Measurements from ENCODE around the gene CORO2A. TPM values are rescaled to one million over a fixed set of nuclear protein-coding genes. Genes with fewer than 3 reads are reported as not detected.

The CORO2A gene
- total RNA-seq, 1 experiment from 2014 or later = 32.5 TPM

GRCh38 chr9:98149422-98149821 lies 43.0 kb downstream of the CORO2A start:
- H3K27me3 Mint-ChIP-seq (ENCODE audit: low read depth) = no peaks in the 10 kb centered on the region
- ChIA-PET CTCF (no interaction called here), POLR2A (no interaction called here)
- DNase-seq (ENCODE audit: low spot score) (no peak), ATAC-seq (no peak)
- H3K9me3 Mint-ChIP-seq = no peaks in the 10 kb centered on the region
- TF ChIP-seq TCF7 (CRISPR knock-in tag; IDR thresholded peaks at IDR 0.05; ENCODE audit: low read depth) = no peak
- TF ChIP-seq SMAD3 (CRISPR knock-in tag; IDR thresholded peaks at IDR 0.05; ENCODE audit: borderline replicate concordance) = no peak
- no peak for TF ChIP-seq STAT6 (CRISPR knock-in tag; conservative IDR thresholded peaks at IDR 0.05; ENCODE audit: low read depth)
- no peak for TF ChIP-seq ZBTB43 (CRISPR knock-in tag; IDR thresholded peaks at IDR 0.05)
- TF ChIP-seq JUN (CRISPR knock-in tag; IDR thresholded peaks at IDR 0.05) = no peak
- TF ChIP-seq MYBL2 (CRISPR knock-in tag; IDR thresholded peaks at IDR 0.05) = no peak
- TF ChIP-seq ZNF416 (CRISPR knock-in tag; IDR thresholded peaks at IDR 0.05) = no peak
- TF ChIP-seq ZNF671 (CRISPR knock-in tag; IDR thresholded peaks at IDR 0.05) = no peak
- no peak for TF ChIP-seq TP53 (CRISPR knock-in tag; IDR thresholded peaks at IDR 0.05)
- no peak for TF ChIP-seq RELA (CRISPR knock-in tag; IDR thresholded peaks at IDR 0.05; ENCODE audit: borderline replicate concordance)
- H3K27ac Mint-ChIP-seq = no peak overlapping the region
- H3K36me3 Mint-ChIP-seq = peaks cover 17% of the 10 kb centered on the region
- H3K4me3 Mint-ChIP-seq = no peak overlapping the region
- H3K4me1 Mint-ChIP-seq = no peaks in the 10 kb centered on the region

- DNase-seq (ENCODE audit: low spot score) (no peak), ATAC-seq (no peak)
- TF ChIP-seq ZNF671 (CRISPR knock-in tag; IDR thresholded peaks at IDR 0.05) = no peak
- no peak for TF ChIP-seq ZNF138 (CRISPR knock-in tag; conservative IDR thresholded peaks at IDR 0.05)
- TF ChIP-seq IRF2 (CRISPR knock-in tag; IDR thresholded peaks at IDR 0.05; ENCODE audit: borderline replicate concordance, low read depth) = no peak
- no peak for TF ChIP-seq JUN (CRISPR knock-in tag; IDR thresholded peaks at IDR 0.05)
- no peak for TF ChIP-seq AR (CRISPR knock-in tag; IDR thresholded peaks at IDR 0.05)
- TF ChIP-seq ATF6 (CRISPR knock-in tag; IDR thresholded peaks at IDR 0.05) = no peak
- no peak for TF ChIP-seq NR3C1 (CRISPR knock-in tag; conservative IDR thresholded peaks at IDR 0.05; ENCODE audit: low read depth)
- no peak for TF ChIP-seq ZNF425 (CRISPR knock-in tag; conservative IDR thresholded peaks at IDR 0.05)
- TF ChIP-seq ZSCAN18 (CRISPR knock-in tag; IDR thresholded peaks at IDR 0.05) = no peak
- TF ChIP-seq GRHL2 (CRISPR knock-in tag; IDR thresholded peaks at IDR 0.05; ENCODE audit: insufficient replicate concordance, severe bottlenecking) = no peak
- Mint-ChIP-seq H3K4me3 (no peak overlapping the region), H3K27ac (no peak overlapping the region), H3K27me3 (ENCODE audit: low read depth) (no peaks in the 10 kb centered on the region), H3K36me3 (0 out of 2 replicates have a peak, but pooled peaks cover 10% of the 10 kb centered on the region), H3K4me1 (no peaks in the 10 kb centered on the region), H3K9me3 (no peaks in the 10 kb centered on the region)
- CTCF ChIA-PET = no interaction called here
- POLR2A ChIA-PET = no interaction called here
Measured at GRCh38 chr9:98148486-98148885, 44.0 kb downstream of the CORO2A start.
